ENCODE data around the gene TOX2. TPM values are rescaled to one million over a fixed set of nuclear protein-coding genes. Genes with fewer than 3 reads are reported as not detected.
A peak's percentile ranks its signal among the peaks of the same experiment; 100 is the strongest.

TOX2 gene
- total RNA-seq, 1 donor from 2014 or later: not detected

- Histone ChIP-seq H3K4me3 (ENCODE audit: low read depth, low read length) (no peak overlapping the region), H3K27me3 (ENCODE audit: control insufficient read depth, insufficient read depth, low read length) (no peaks in the 10 kb centered on the region), H3K36me3 (ENCODE audit: control insufficient read depth, insufficient read depth, low read length) (no peaks in the 10 kb centered on the region)
- TF ChIP-seq, protein P1, sequence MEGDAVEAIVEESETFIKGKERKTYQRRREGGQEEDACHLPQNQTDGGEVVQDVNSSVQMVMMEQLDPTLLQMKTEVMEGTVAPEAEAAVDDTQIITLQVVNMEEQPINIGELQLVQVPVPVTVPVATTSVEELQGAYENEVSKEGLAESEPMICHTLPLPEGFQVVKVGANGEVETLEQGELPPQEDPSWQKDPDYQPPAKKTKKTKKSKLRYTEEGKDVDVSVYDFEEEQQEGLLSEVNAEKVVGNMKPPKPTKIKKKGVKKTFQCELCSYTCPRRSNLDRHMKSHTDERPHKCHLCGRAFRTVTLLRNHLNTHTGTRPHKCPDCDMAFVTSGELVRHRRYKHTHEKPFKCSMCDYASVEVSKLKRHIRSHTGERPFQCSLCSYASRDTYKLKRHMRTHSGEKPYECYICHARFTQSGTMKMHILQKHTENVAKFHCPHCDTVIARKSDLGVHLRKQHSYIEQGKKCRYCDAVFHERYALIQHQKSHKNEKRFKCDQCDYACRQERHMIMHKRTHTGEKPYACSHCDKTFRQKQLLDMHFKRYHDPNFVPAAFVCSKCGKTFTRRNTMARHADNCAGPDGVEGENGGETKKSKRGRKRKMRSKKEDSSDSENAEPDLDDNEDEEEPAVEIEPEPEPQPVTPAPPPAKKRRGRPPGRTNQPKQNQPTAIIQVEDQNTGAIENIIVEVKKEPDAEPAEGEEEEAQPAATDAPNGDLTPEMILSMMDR (IDR thresholded peaks at IDR 0.05; ENCODE audit: insufficient read depth, low read length, severe bottlenecking): no peak
- peak; percentile 10 for DNase-seq (ENCODE audit: low read depth)
- FAIRE-seq: no peak
Measured at GRCh38 chr20:43994486-43995100, 79.9 kb downstream of the TOX2 start.

DNA sequence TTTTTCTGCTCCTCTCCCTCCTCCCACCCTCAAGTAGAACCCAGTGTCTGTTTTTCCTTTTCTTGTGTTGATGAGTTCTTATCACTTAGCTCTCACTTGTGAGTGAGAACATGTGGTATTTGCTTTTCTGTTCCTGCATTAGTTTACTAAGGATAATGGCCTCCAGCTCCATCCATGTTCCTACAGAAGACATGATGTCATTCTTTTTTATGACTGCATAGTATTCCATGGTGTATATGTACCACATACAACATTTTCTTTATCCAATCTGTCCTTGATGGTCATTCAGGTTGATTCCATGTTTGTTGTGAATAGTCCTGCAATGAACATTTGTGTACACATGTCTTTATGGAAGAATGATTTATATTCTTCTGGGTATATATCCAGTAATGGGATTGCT, 81.0 kb downstream of the TOX2 start:
- H3K36me3 ChIP-seq (ENCODE audit: control insufficient read depth, insufficient read depth, low read length): no peaks in the 10 kb centered on the region

GRCh38 chr20:43996240-43996930, 81.7 kb downstream of the TOX2 start:
- FAIRE-seq (no peak), DNase-seq (ENCODE audit: low read depth) (no peak)
- no peak overlapping the region for H3K4me3 ChIP-seq (ENCODE audit: low read depth, low read length)
- TF ChIP-seq, protein P1 (IDR thresholded peaks at IDR 0.05; ENCODE audit: insufficient read depth, low read length, severe bottlenecking): no peak
- H3K27me3 ChIP-seq (ENCODE audit: control insufficient read depth, insufficient read depth, low read length): no peaks in the 10 kb centered on the region
- no peaks in the 10 kb centered on the region for H3K36me3 ChIP-seq (ENCODE audit: control insufficient read depth, insufficient read depth, low read length)

More for the DNA sequence above, 81.0 kb downstream of the TOX2 start:
- TF ChIP-seq, protein P1 (IDR thresholded peaks at IDR 0.05; ENCODE audit: insufficient read depth, low read length, severe bottlenecking): no peak
- Histone ChIP-seq H3K27me3 (ENCODE audit: control insufficient read depth, insufficient read depth, low read length) (no peaks in the 10 kb centered on the region), H3K4me3 (ENCODE audit: low read depth, low read length) (no peak overlapping the region)
- DNase-seq (ENCODE audit: low read depth) (no peak), FAIRE-seq (no peak)

- no peaks in the 10 kb centered on the region for H3K27me3 ChIP-seq (ENCODE audit: control insufficient read depth, insufficient read depth, low read length)
- DNase-seq (ENCODE audit: low read depth) (no peak), FAIRE-seq (no peak)
- TF ChIP-seq, protein P1 (IDR thresholded peaks at IDR 0.05; ENCODE audit: insufficient read depth, low read length, severe bottlenecking): no peak
- no peaks in the 10 kb centered on the region for H3K36me3 ChIP-seq (ENCODE audit: control insufficient read depth, insufficient read depth, low read length)
- H3K4me3 ChIP-seq (ENCODE audit: low read depth, low read length): no peak overlapping the region
Measured at GRCh38 chr20:43999848-44000247, 85.2 kb downstream of the TOX2 start.

GRCh38 chr20:44001667-44002596, 87.3 kb downstream of the TOX2 start:
- no peak for DNase-seq (ENCODE audit: low read depth)
- TF ChIP-seq, protein P1 (IDR thresholded peaks at IDR 0.05; ENCODE audit: insufficient read depth, low read length, severe bottlenecking): no peak
- H3K27me3 ChIP-seq (ENCODE audit: control insufficient read depth, insufficient read depth, low read length): no peaks in the 10 kb centered on the region
- no peaks in the 10 kb centered on the region for H3K36me3 ChIP-seq (ENCODE audit: control insufficient read depth, insufficient read depth, low read length)
- no peak for FAIRE-seq
- H3K4me3 ChIP-seq (ENCODE audit: low read depth, low read length): no peak overlapping the region

Measured in bronchial epithelial cell (primary cell).